ENCODE data around the gene CTSD.

- TF ChIP-seq CTCF (conservative IDR thresholded peaks at IDR 0.05; ENCODE audit: low read depth in 2 of 2) (no peak), POLR2AphosphoS5 (IDR thresholded peaks at IDR 0.05; ENCODE audit: low read depth) (no peak), REST (IDR thresholded peaks at IDR 0.05; ENCODE audit: unreplicated experiment) (no peak), CREB1 (CRISPR knock-in tag; IDR thresholded peaks at IDR 0.05; ENCODE audit: low read depth) (no peak), EZH2 (IDR thresholded peaks at IDR 0.05; ENCODE audit: low read depth, unreplicated experiment) (no peak), EZH2phosphoT487 (IDR thresholded peaks at IDR 0.05; ENCODE audit: unreplicated experiment) (no peak), JUNB (IDR thresholded peaks at IDR 0.05; ENCODE audit: unreplicated experiment) (no peak), NANOG (IDR thresholded peaks at IDR 0.05; ENCODE audit: borderline replicate concordance) (no peak), ZNF114 (CRISPR knock-in tag; IDR thresholded peaks at IDR 0.05) (no peak)
Measured at GRCh38 chr11:1797391-1798125, 33.8 kb upstream of the CTSD start.

All from GM23338 (cell line).